Iris pigment epithelial cell (primary cell): ENCODE data around the gene NFIC.
"Not testable (repeated sequence)": the region's sequence is repeated elsewhere in the genome, so short reads cannot be mapped to it uniquely, and the experiment has no call there.

Experiments
- DNase-seq: peaks from one replicate; pipeline ENCODE4 v3.0.0-alpha.2; 2011; ENCODE audit warnings: low read depth

NFIC gene

GRCh38 chr19:3365836-3366752 lies at the start of gene NFIC:
Gene NFIC, plus strand, starts transcription at chr19:3366583. Its CDS starts 54 bp downstream, at chr19:3366637.
- peak; percentile 84 for DNase-seq

DNA sequence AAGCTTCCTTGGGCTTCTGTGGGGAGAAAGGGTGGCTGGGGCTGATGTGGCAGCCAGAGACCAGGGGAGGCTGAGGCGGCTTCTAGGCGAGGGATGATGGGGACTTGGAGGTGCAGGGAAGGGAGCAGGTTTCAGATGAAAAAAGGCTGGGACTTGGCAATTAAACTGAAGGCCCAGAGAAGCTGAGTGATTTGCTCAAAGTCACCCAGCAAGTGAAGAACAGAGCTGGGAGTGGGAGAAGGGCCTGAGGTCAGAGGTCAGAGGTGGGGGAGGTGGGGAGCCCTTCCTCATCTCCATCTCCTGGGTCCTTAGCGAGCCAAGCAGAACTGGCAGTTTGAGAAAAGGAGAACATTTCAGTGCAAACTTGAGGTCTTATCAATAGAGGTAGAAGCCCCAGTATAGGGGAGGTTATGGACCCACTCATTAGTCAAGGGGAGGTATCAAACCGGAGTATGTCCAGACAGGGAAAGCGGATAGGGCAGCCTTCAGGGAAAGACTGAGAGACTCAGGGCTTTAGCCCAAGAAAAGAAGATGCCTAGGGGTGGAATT lies 49.6 kb upstream of the NFIC start:
- no peak for DNase-seq

DNA sequence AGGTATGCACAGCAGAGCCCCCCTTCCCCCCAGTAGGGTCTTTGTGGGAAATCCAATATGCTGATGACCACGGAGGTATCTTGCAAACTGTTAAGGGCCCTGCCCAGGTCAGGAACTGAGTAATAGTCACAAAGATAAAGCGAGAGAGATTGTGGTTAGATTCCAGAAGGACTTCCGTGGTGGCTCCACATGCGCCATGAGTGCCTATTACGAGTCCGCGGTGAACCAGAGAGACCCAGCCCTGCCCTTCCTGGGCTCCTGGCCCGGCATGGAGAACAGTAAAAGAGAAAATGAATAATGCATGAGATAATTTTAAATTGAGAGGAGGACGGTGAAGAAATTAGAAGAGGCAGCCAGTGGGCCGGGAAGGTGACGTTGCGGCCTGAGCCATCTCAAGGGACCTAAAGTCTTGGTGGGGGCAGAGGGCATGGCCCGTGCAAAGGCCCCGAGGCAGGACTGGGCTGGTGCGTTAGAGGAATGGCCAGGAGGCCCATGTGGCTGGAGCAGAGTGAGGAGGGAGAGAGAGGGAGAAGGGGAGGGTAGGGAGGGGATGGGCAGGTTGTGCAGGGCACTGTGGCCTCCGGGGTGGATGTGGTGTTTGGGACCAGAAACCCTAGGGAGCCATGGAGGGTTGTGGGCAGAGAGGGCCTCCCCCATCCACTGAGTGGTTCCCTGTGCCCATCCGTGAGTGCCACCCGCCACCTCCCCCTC lies 46.6 kb upstream of the NFIC start:
- peak; percentile 47 for DNase-seq

GRCh38 chr19:3320354-3320670 lies 46.1 kb upstream of the NFIC start:
- no peak for DNase-seq

DNA sequence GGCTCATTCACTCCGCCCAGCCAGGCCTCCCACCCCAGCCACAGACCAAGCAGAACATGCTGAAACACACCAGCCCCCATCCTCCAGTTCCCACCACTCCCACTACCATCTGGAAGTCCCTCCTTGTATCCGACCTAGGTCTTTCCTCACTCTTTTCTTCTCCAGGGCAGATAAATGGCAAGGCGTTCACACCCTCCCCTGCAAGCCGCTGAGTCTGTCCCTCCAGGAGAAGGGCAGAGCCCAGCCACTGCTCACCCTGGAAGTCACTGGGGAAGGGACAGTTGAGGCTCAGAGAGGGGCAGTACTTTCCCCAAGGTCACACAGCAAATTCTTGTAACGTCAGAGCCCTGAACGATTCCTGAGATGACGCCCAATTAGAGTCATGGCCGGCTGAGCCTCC lies 45.5 kb upstream of the NFIC start:
- no peak for DNase-seq

DNA sequence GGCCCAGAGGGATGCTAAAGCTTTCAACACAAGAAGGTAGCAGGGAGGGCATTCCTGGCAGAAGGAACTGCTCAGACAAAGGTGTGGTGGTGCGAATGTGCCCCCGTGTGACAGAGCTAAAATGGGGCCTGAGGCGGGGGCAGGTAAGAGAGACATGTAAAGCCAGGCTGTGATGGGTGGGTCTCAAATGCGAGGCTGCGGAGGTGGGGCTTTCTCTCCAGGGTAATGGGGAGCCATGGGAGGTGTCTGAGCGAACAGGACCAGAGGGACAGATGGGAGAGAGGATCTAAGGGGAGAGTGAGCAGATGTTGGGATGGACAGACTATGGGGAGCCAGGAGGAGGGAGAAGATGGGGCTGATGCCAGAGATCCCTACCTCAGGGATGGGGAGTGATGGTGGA lies 44.7 kb upstream of the NFIC start:
- DNase-seq, result no peak

GRCh38 chr19:3322199-3322978 lies 44.0 kb upstream of the NFIC start:
- DNase-seq, result no peak

DNA sequence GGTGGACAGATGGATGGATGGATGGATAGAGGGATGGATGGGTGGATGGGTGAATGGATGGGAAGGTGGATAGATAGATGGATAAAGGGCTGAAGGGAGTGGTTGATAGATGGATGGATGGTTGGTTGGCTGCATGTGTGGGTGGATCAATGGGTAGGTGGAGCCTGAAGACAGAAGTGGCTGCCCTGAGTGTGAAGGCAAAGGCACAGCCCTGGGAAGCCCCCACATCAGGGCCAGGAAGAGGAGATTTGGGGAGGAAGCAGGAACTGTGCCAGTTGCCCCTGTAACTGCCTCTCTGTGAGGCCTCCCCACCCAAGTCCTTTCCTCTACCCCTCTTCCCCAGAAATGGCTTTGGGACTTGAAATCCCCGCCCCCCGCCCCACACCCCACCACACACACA lies 43.4 kb upstream of the NFIC start:
- DNase-seq, result no peak

- DNase-seq, result no peak
These were observed 42.7 kb upstream of the NFIC start for GRCh38 chr19:3323658-3324057.

DNA sequence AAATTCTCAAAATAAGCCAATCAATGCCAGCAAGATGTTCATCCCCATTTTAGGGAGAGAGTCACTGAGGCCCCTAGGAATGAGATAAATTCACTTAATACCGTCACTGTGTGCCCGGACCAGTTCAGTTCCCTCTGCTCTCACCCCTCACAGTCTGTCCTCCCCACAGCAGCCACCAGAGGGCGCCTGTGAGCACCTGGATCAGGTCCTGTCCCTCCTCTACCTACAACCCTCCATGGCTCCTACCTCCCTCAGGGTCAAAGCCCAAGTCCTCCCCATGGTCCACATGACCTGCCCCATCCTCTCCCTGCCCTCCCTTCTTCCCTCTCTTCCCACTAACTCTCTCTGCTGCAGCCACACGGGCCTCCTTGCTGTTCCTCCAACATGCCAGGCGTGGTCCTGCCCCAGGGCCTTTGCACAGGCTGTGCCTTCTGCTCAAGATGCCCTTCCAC lies 42.0 kb upstream of the NFIC start:
- no peak for DNase-seq

GRCh38 chr19:3325451-3325850 lies 40.9 kb upstream of the NFIC start:
- DNase-seq, result no peak

DNA sequence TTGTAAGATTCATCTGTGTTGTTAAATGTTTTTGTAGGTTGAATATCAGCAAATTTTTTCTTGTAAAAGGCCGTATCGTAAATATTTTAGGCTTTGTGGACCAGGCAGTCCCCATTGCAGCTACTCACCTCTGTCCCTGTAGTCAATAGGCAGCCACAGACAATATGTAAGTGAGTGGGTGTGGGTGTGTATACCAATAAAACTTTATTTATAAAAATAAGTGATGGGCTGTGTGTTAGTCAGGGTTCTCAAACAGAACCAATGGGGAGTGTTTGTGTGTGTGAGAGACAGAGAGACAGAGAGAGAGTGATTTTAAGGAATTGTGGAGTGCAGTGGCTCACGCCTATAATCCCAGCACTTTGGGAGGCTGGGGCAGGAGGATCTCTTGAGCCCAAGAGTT lies 37.6 kb upstream of the NFIC start:
- DNase-seq, result no peak

DNA sequence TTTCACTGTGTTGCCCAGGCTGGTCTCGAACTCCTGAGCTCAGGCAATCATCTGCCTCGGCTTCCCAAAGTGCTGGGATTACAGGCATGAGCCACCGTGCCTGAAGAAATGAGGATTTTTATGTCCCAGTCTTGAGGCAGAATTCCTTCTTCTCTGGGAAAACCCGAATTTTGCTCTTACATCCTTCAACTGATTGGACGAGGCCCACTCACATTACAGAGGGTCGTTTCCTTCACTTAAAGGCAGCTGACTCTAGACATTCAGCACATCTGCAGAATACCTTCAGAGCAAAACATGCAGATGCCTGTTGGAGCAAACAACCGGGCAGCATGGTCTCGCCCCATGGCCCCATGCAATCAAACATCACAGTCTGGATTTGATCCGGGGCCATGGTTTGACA lies 36.3 kb upstream of the NFIC start:
- DNase-seq, result no peak

- not testable (repeated sequence) for DNase-seq
These were observed 34.2 kb upstream of the NFIC start for GRCh38 chr19:3332232-3332631.

DNA sequence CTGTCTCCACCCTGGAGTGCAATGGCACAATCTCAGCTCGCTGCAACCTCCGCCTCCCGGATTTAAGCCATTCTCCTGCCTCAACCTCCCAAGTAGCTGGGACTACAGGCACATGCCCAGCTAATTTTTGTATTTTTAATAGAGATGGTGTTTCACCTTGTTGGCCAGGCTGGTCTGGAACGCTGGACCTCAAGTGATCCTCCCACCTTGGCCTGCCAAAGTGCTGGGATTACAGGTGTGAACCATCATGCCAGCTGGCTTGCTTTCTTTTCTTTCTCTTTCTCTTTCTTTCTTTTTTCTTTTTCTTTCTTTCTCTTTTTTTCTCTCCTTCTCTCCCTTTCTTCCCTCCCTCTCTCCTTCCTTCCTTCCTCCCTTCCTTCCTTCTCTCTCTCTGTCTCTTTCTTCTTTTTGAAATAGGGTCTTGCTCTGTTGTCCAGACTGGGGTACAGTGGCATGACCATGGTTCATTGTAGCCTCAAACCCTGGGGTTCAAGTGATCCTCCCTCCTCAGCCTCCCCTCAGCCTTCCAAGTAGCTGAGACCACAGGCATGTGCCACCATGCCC lies 33.3 kb upstream of the NFIC start:
- DNase-seq, result no peak

DNA sequence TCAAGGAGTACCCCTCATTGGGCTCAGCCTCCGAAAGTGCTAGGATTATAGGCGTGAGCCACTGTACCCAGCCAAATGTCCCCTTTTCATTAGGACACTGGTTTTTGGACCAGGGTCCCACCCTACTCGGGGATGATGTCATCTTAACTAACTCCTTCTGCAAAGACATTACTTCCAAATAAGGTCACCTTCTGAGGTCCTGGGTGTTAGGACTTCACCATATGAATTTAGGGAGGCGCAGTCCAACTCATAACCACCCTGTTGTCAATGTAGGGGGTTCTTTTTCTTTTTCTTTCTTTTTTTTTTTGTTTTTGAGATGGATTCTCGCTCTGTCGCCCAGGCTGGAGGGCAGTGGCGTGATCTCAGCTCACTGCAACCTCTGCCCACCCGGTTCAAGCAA lies 32.7 kb upstream of the NFIC start:
- no peak for DNase-seq

DNA sequence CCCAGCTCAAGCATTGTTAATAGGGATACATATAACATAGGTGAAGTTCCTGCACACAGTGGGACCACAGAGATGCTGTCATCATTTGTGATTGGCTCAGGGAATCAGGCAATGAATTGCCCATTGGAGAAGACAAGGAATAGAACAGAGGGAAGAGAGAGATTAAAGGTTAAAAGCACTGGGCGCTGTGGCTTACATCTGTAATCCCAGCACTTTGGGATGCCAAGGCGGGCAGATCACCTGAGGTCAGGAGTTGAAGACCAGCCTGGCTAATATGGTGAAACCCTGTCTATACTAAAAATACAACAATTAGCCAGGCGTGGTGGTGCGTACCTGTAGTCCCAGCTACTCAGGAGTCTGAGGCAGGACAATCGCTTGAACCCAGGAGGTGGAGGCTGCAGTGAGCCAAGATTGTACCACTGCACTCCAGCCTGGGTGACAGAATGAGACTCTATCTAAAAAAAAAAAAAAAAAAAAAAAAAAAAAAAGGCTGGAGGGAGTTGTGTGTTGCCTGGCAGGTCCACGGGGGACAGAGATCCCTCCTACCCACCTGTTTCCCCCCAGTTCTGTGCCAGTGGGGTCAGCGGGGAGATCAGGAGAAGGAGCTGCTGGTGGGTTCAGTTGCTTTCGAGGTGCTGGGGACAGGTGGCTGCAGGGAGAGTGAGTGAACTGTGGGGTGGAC lies 31.5 kb upstream of the NFIC start:
- not testable (repeated sequence) for DNase-seq

GRCh38 chr19:3335431-3336350 lies 30.7 kb upstream of the NFIC start:
- DNase-seq, result peak; percentile 38

GRCh38 chr19:3336351-3336679 lies 30.1 kb upstream of the NFIC start:
- no peak for DNase-seq
